HepG2 (cell line): ENCODE measurements around the gene PDE4D. TPM values are rescaled to one million over a fixed set of nuclear protein-coding genes. Genes with fewer than 3 reads are reported as not detected.

Experiments
- ATAC-seq: fragments of 200-7000 bp; cut with Tn5 transposase; 3 replicates; pipeline ENCODE4 v1.9.1; 2020; ENCODE audit warnings: mild to moderate bottlenecking, moderate library complexity
- BruUV-seq: library from RNA; stranded (reverse); fragments of 400-500 nt; replicated peaks from 2 replicates; lab custom pipeline; 2021; lab: Mats Ljungman, UMichigan
- CTCF ChIA-PET: fragments of 300-600 bp; formaldehyde crosslinking; extraction: SDS; loops from one replicate; lab custom pipeline; 2021; ENCODE audit warnings: low total read pairs, inconsistent platforms, low intra/inter-chr PET ratio; lab: Yijun Ruan, JAX
- POLR2A ChIA-PET: fragments of 350-600 bp; sonication (Branson Sonifier 250); formaldehyde crosslinking; loops from one replicate; lab custom pipeline; 2020; ENCODE audit warnings: antibody characterized with exemption, inconsistent platforms; lab: Yijun Ruan, JAX
- DNase-seq: peaks from one replicate; pipeline ENCODE4 v3.0.0-alpha.2; 2015; ENCODE audit warnings: low spot score
- FAIRE-seq: peaks from 3 replicates; lab custom pipeline; 2011; peaks lifted over from hg19 to GRCh38; lab: Jason Lieb, UNC
- H2AFZ ChIP-seq: one replicate; pipeline ENCODE4 v1.6.1; 2011; ENCODE audit warnings: low read length, inconsistent platforms
- H3K27ac ChIP-seq: fragments of 300-600 bp; 3 replicates; pipeline ENCODE4 v1.8.0; 2011; ENCODE audit warnings: mixed run types, mild to moderate bottlenecking, mixed read lengths, low read length, inconsistent platforms; ENCODE audit not compliant: insufficient read depth; ENCODE audit errors: extremely low read length
- H3K27me3 ChIP-seq, 2 experiments: fragments of 200-600 bp in 1 of 2; 2 replicates in 1 of 2; 3 replicates in 1 of 2; pipeline versions ENCODE4 v1.6.0 to v1.8.0; 2011; ENCODE audit warnings: low read length in 2 of 2, mild to moderate bottlenecking in 2 of 2, moderate library complexity in 2 of 2, inconsistent platforms in 1 of 2; ENCODE audit not compliant: insufficient read depth in 2 of 2, control insufficient read depth in 1 of 2
- H3K36me3 ChIP-seq, 2 experiments: fragments of 200-600 bp in 1 of 2; replicated peaks in 1 of 2; 2 replicates in 1 of 2; 3 replicates in 1 of 2; pipeline versions ENCODE4 v1.5.1 to v1.8.0; 2011; ENCODE audit warnings: low read length in 2 of 2, inconsistent platforms in 1 of 2; ENCODE audit not compliant: insufficient read depth in 2 of 2, control insufficient read depth in 1 of 2
- H3K4me1 ChIP-seq: 2 replicates; pipeline ENCODE4 v1.5.1; 2012; ENCODE audit warnings: low read length, inconsistent platforms; ENCODE audit not compliant: insufficient read depth
- H3K4me2 ChIP-seq: 2 replicates; pipeline ENCODE4 v1.6.0; 2011; ENCODE audit warnings: low read depth, low read length, inconsistent platforms
- H3K4me3 ChIP-seq, 3 experiments: fragments of 200-600 bp in 1 of 3; sonication (generic), shearing (Covaris generic) in 1 of 3; replicated peaks in 1 of 3; 2 replicates each; pipeline ENCODE4 v1.5.1; 2011 to 2016; ENCODE audit warnings: low read length in 3 of 3, inconsistent platforms in 2 of 3, low read depth in 2 of 3, mild to moderate bottlenecking in 2 of 3, control low read depth in 1 of 3, mixed read lengths in 1 of 3; ENCODE audit not compliant: insufficient read depth in 1 of 3
- H3K79me2 ChIP-seq: one replicate; pipeline ENCODE4 v1.6.1; 2011; ENCODE audit warnings: low read length, inconsistent platforms; ENCODE audit not compliant: insufficient read depth
- H3K9ac ChIP-seq: 2 replicates; pipeline ENCODE4 v1.6.0; 2011; ENCODE audit warnings: mild to moderate bottlenecking, low read depth, low read length, inconsistent platforms; ENCODE audit not compliant: insufficient read depth
- H3K9me3 ChIP-seq: 2 replicates; pipeline ENCODE4 v1.5.1; 2012; ENCODE audit warnings: mild to moderate bottlenecking, low read length
- H4K20me1 ChIP-seq: 2 replicates; pipeline ENCODE4 v1.6.0; 2011; ENCODE audit warnings: inconsistent platforms, mild to moderate bottlenecking, low read length, moderate library complexity; ENCODE audit not compliant: insufficient read depth
- KDM5A ChIP-seq: fragments of 200-600 bp; sonication (generic); IDR thresholded peaks from 2 replicates; pipeline ENCODE4 v1.7.0; 2018; ENCODE audit warnings: antibody characterized with exemption, mild to moderate bottlenecking, low read length, borderline replicate concordance
- MAFK ChIP-seq, 2 experiments: IDR thresholded peaks in 1 of 2; conservative IDR thresholded peaks in 1 of 2; 2 replicates each; pipeline ENCODE4 v1.6.1; 2011; ENCODE audit warnings: improper control_type of control experiment in 2 of 2, low read length in 2 of 2
- MIXL1 ChIP-seq: IDR thresholded peaks from 2 replicates; pipeline ENCODE4 v1.6.1; 2016
- ZNF350 ChIP-seq: sonication (generic); formaldehyde crosslinking; IDR thresholded peaks from 2 replicates; pipeline ENCODE4 v1.4.0; 2020; ENCODE audit warnings: mild to moderate bottlenecking, low read depth, missing genetic modification reagents, borderline replicate concordance
- WGBS: methylation state at CpG from one replicate; pipeline ENCODE4 v1.1.6; 2017; ENCODE audit warnings: low lambda C conversion rate; 5-methylcytosine and 5-hydroxymethylcytosine counted together
- in situ Hi-C: cut with HindIII; loops from 2 replicates; pipeline ENCODE4 v1.10.0; 2017; ENCODE audit warnings: low pct_unique_long_range_greater_than_20kb; ENCODE audit not compliant: extremely low pct_ligation_motif_present
- intact Hi-C: fragments of 100-400 bp; cut with micrococcal nuclease; formaldehyde crosslinking; loops from one replicate; pipeline ENCODE4 v1.10.0; 2022; ENCODE audit not compliant: unreplicated experiment
- polyA plus RNA-seq, 8 experiments: library from polyadenylated mRNA; depleted of rRNA in 3 of 8; stranded (reverse) in 7 of 8; unstranded in 1 of 8; fragments of >200 nt; fragmentation: Illumina TruSeq in 4 of 8; extraction: Trizol in 4 of 8; gene quantifications; 2 replicates each; pipeline versions ENCODE4 v1.2.1 to v1.2.3, GENCODE V29; 2011 to 2016; ENCODE audit warnings: low read depth in 4 of 8, missing spikeins in 1 of 8, mixed read lengths in 1 of 8; ENCODE audit not compliant: insufficient read depth in 1 of 8
- total RNA-seq, 5 experiments: library from RNA; depleted of rRNA; stranded (reverse); fragments of >200 nt; fragmentation: Illumina TruSeq; extraction: Trizol; gene quantifications; 2 replicates each; pipeline ENCODE4 v1.2.3, GENCODE V29; 2016; ENCODE audit warnings: low read depth in 1 of 5
- TF ChIP-seq, protein P1 (sequence below): sonication (generic); formaldehyde crosslinking; IDR thresholded peaks from 2 replicates; pipeline ENCODE4; 2020; ENCODE audit warnings: missing genetic modification reagents, mild to moderate bottlenecking, borderline replicate concordance
- TF ChIP-seq, protein P2 (sequence below): sonication (generic); formaldehyde crosslinking; IDR thresholded peaks from 2 replicates; pipeline ENCODE4 v1.4.0; 2020; ENCODE audit warnings: mild to moderate bottlenecking, missing genetic modification reagents

Gene PDE4D
- total and polyA plus RNA-seq, 2 of the 13 experiments (the other 11 are each of a cell fraction or from before 2014, with no cell fraction given) = 7.0 to 12.2 TPM

DNA sequence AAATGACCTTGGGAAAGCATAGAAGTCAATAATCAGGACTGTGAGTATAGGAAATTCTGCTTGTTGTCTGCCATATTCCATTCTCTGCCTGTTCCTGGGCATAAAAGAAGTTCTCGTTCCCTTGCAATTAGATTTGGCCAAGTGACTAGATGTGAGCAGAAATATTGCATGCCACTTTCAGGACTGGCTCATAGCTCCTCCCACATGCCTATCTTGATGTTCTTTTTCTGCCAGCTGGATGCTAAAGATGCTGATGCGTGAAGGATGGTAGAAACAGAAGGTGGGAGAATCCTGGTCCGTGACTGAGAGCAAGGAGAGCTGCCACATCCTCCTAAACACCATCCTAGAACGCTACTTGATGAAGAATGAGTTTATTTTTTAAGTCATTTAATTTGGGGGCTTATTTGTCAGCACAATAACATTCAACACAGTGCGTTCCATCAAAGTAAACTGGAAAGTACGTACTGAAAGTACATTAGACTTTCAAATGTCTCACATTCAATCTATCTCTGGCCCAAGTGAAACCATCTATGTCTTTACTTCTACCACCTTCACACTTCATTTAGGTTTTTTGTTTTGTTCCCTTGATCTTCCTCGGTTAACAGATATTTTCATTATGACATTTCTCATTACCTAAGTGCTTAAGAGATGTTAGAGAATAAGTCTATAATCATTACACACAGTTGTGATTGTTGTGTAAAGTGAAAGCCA is 662.1 kb downstream of the PDE4D start:
- ChIA-PET CTCF (no interaction called here), POLR2A (no interaction called here)
- H3K27me3 ChIP-seq = no peaks in the 10 kb centered on the region
- H3K4me2 ChIP-seq = no peak overlapping the region
- H3K9ac ChIP-seq = no peak overlapping the region
- 48% methylated on average over 7 of the region's 7 CpGs for WGBS
- H4K20me1 ChIP-seq = no peaks in the 10 kb centered on the region
- no peak overlapping the region for H2AFZ ChIP-seq
- no TSS peak for BruUV-seq
- H3K9me3 ChIP-seq = no peaks in the 10 kb centered on the region
- FAIRE-seq (no peak), DNase-seq (no peak), ATAC-seq (no peak)
- TF ChIP-seq ZNF350 (CRISPR knock-in tag) (no peak), MIXL1 (CRISPR knock-in tag) (no peak), MAFK (conservative IDR thresholded peaks at IDR 0.05 in 1 of 2, IDR thresholded peaks at IDR 0.05 in 1 of 2; ENCODE audit: low read length in 2 of 2) (no peak), KDM5A (no peak)
- TF ChIP-seq, protein P1, sequence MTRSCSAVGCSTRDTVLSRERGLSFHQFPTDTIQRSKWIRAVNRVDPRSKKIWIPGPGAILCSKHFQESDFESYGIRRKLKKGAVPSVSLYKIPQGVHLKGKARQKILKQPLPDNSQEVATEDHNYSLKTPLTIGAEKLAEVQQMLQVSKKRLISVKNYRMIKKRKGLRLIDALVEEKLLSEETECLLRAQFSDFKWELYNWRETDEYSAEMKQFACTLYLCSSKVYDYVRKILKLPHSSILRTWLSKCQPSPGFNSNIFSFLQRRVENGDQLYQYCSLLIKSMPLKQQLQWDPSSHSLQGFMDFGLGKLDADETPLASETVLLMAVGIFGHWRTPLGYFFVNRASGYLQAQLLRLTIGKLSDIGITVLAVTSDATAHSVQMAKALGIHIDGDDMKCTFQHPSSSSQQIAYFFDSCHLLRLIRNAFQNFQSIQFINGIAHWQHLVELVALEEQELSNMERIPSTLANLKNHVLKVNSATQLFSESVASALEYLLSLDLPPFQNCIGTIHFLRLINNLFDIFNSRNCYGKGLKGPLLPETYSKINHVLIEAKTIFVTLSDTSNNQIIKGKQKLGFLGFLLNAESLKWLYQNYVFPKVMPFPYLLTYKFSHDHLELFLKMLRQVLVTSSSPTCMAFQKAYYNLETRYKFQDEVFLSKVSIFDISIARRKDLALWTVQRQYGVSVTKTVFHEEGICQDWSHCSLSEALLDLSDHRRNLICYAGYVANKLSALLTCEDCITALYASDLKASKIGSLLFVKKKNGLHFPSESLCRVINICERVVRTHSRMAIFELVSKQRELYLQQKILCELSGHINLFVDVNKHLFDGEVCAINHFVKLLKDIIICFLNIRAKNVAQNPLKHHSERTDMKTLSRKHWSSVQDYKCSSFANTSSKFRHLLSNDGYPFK = no peak
- TF ChIP-seq, protein P2, sequence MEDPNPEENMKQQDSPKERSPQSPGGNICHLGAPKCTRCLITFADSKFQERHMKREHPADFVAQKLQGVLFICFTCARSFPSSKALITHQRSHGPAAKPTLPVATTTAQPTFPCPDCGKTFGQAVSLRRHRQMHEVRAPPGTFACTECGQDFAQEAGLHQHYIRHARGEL (CRISPR knock-in tag) = no peak
- no peak overlapping the region for H3K27ac ChIP-seq
- in situ Hi-C loops (no loop called here), intact Hi-C loops (no loop called here)
- H3K79me2 ChIP-seq = no peaks in the 10 kb centered on the region
- no peak overlapping the region for H3K4me3 ChIP-seq
- no peaks in the 10 kb centered on the region for H3K4me1 ChIP-seq
- H3K36me3 ChIP-seq = no peaks in the 10 kb centered on the region
